A172 (cell line): ENCODE measurements around the gene MOV10L1. TPM values are rescaled to one million over a fixed set of nuclear protein-coding genes. Genes with fewer than 3 reads are reported as not detected.

ENCODE experiments used
- DNase-seq: peaks from one replicate; pipeline ENCODE4 v3.0.0-alpha.2; 2015; ENCODE audit warnings: low spot score
- total RNA-seq: library from RNA; depleted of rRNA; stranded (reverse); fragments of >200 nt; shearing (Covaris generic); gene quantifications from 2 replicates; pipeline ENCODE4 v1.2.3, GENCODE V29; 2014; rRNA removed

MOV10L1 gene
- total RNA-seq, result 2.0 and 3.0 TPM in 2 replicates

- no peak for DNase-seq
Measured at GRCh38 chr22:50089682-50090411, at the start of gene MOV10L1. MOV10L1 (plus strand) TSS chr22:50090006; CDS start chr22:50090089, 83 bp downstream.

- no peak for DNase-seq
Measured at GRCh38 chr22:50040717-50041116, 49.1 kb upstream of the MOV10L1 start.

- no peak for DNase-seq
Measured at GRCh38 chr22:50041361-50042065, 48.3 kb upstream of the MOV10L1 start.

- no peak for DNase-seq
Measured at GRCh38 chr22:50044485-50045118, 45.2 kb upstream of the MOV10L1 start.

- DNase-seq, result no peak
Measured at GRCh38 chr22:50045211-50046018, 44.4 kb upstream of the MOV10L1 start.

GRCh38 chr22:50046019-50046415, 43.8 kb upstream of the MOV10L1 start:
- DNase-seq, result no peak

GRCh38 chr22:50046481-50047245, 43.1 kb upstream of the MOV10L1 start:
- no peak for DNase-seq

GRCh38 chr22:50047346-50047745, 42.5 kb upstream of the MOV10L1 start:
- DNase-seq, result no peak

GRCh38 chr22:50048061-50048765, 41.6 kb upstream of the MOV10L1 start:
- DNase-seq, result no peak

GRCh38 chr22:50048836-50049235, 41.0 kb upstream of the MOV10L1 start:
- no peak for DNase-seq

GRCh38 chr22:50049299-50050195, 40.3 kb upstream of the MOV10L1 start:
- no peak for DNase-seq

- no peak for DNase-seq
Measured at GRCh38 chr22:50051930-50052329, 37.9 kb upstream of the MOV10L1 start.

- DNase-seq, result no peak
Measured at GRCh38 chr22:50053861-50054260, 35.9 kb upstream of the MOV10L1 start.

GRCh38 chr22:50056214-50056972, 33.4 kb upstream of the MOV10L1 start:
- no peak for DNase-seq

- DNase-seq, result no peak
Measured at GRCh38 chr22:50057278-50058060, 32.3 kb upstream of the MOV10L1 start.

GRCh38 chr22:50058061-50058905, 31.5 kb upstream of the MOV10L1 start, which contains the start of gene TTLL8:
TTLL8 (minus strand) TSS chr22:50058298.
- DNase-seq, result no peak
